ENCODE data around the gene DTX1. TPM values are rescaled to one million over a fixed set of nuclear protein-coding genes. Genes with fewer than 3 reads are reported as not detected.

DTX1 gene
- total and polyA plus RNA-seq, 2 donors (not counting 3 experiments of a cell fraction or from before 2014, with no cell fraction given), result 0.06 to 0.22 TPM

DNA sequence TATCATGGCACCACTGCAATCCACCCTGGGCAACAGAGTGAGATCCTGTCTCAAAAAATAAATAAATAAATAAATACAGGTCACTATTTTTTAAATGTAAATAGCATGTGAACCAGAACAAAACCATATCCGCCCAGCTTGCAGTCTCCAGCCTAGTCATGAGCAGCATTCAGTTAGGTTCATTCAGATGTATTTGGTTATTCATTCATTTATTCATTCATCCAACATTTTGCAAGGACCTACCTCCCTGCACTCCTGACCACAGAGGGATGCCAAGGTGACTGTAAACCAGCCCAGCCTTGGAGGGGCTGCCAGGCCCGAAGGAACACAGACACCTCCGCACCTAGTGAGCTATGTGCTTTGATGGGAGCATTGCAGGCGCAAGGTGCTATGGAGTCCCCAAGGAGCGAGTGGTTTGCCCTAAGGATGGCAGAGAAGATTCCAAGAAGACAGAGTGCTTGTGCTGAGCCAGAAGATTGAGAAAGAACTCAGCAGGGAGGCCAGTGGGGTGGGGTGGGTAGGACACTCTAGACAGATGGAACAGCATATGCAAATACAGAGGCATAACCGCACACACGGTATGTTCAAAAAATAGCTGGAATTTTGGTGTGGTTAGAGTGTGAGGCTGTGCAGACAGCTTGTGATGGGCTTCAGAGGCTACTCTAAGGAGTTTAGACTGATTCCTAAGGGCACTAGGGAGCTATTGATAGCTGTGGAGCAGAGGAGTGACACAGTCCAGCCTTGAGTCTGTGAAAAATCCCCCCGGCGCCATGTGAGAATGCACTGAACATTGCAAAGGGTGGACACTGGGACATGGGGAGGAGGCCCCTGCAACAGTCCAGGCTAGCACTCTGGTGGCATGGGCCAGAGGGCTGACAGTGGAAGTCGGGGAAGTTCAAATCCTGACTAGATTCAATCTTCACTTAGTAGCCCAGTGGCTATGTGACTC, 11.7 kb downstream of the DTX1 start:
- TF ChIP-seq MYC (IDR thresholded peaks at IDR 0.05; ENCODE audit: low read depth, low read length) (no peak), FOS (IDR thresholded peaks at IDR 0.05; ENCODE audit: borderline replicate concordance, insufficient read depth, low read length) (no peak), GATA2 (IDR thresholded peaks at IDR 0.05; ENCODE audit: insufficient read depth, insufficient read length, low read depth, low read length) (no peak), POLR2AphosphoS5 (IDR thresholded peaks at IDR 0.05; ENCODE audit: insufficient read depth, low read depth, low read length) (no peak), EZH2 (IDR thresholded peaks at IDR 0.05; ENCODE audit: borderline replicate concordance, low read depth, low read length, severe bottlenecking) (no peak), JUN (IDR thresholded peaks at IDR 0.05; ENCODE audit: borderline replicate concordance, insufficient read depth, insufficient read length, low read depth) (no peak), CTCF (IDR thresholded peaks at IDR 0.05; ENCODE audit: extremely low read depth in 1 of 2, insufficient read depth in 1 of 2, low read depth in 1 of 2, low read length in 2 of 2) (no peak), POLR2A (IDR thresholded peaks at IDR 0.05; ENCODE audit: low read depth, low read length) (no peak)
- TF ChIP-seq, protein P1, sequence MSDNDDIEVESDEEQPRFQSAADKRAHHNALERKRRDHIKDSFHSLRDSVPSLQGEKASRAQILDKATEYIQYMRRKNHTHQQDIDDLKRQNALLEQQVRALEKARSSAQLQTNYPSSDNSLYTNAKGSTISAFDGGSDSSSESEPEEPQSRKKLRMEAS (IDR thresholded peaks at IDR 0.05; ENCODE audit: insufficient read depth, insufficient read length), result no peak
- no TSS peak for BruUV-seq (replicated peaks)
- FAIRE-seq (no peak), DNase-seq (ENCODE audit: low read depth, low spot score) (no peak)
- no peak overlapping the region for H3K9ac ChIP-seq (replicated peaks; ENCODE audit: extremely low read depth, insufficient read depth, low read length)
- no peaks in the 10 kb centered on the region for H4K20me1 ChIP-seq (replicated peaks; ENCODE audit: control insufficient read depth, extremely low read depth, insufficient read depth, low read length)
- H3K4me3 ChIP-seq (replicated peaks in 1 of 3; ENCODE audit: insufficient read depth in 1 of 3, low read depth in 1 of 3, low read length in 3 of 3), result no peak overlapping the region
- intact Hi-C loops (cut with micrococcal nuclease), result no loop called here
- H3K27ac ChIP-seq (ENCODE audit: insufficient read depth, low read depth, low read length), result no peak overlapping the region
- CTCF ChIA-PET, result interaction anchor here (2.2 kb wide), 1 partner anchor 75 kb away, joined by 8 read pairs; no protein-coding TSS in a partner anchor
- H3K27me3 ChIP-seq (ENCODE audit: control insufficient read depth in 2 of 2, insufficient read depth in 2 of 2, low read length in 2 of 2), result no peaks in the 10 kb centered on the region
- H3K4me2 ChIP-seq (ENCODE audit: insufficient read depth, low read length), result no peak overlapping the region
- no peaks in the 10 kb centered on the region for H3K9me1 ChIP-seq (replicated peaks; ENCODE audit: control insufficient read depth, extremely low read depth, insufficient read depth, low read length)
- H3K79me2 ChIP-seq (ENCODE audit: control insufficient read depth, insufficient read depth, low read length), result no peaks in the 10 kb centered on the region
- H3K36me3 ChIP-seq (ENCODE audit: control insufficient read depth in 2 of 2, extremely low read depth in 1 of 2, insufficient read depth in 2 of 2, low read length in 2 of 2), result no peaks in the 10 kb centered on the region
- dilution Hi-C loops (cut with MboI; ENCODE audit: extremely low pct_ligation_motif_present, low sequenced_read_pairs), result no loop called here
- H3K9me3 ChIP-seq (replicated peaks; ENCODE audit: control insufficient read depth, insufficient read depth, low read length), result no peaks in the 10 kb centered on the region
- H2AFZ ChIP-seq (ENCODE audit: low read depth, low read length), result no peak overlapping the region
- H3K4me1 ChIP-seq (ENCODE audit: control insufficient read depth, extremely low read depth, insufficient read depth, low read length), result no peaks in the 10 kb centered on the region
- POLR2A ChIA-PET, result no interaction called here
